ENCODE data around the gene ARSG.
"Not testable (repeated sequence)": the region's sequence is repeated elsewhere in the genome, so short reads cannot be mapped to it uniquely, and the experiment has no call there.

Gene ARSG

DNA sequence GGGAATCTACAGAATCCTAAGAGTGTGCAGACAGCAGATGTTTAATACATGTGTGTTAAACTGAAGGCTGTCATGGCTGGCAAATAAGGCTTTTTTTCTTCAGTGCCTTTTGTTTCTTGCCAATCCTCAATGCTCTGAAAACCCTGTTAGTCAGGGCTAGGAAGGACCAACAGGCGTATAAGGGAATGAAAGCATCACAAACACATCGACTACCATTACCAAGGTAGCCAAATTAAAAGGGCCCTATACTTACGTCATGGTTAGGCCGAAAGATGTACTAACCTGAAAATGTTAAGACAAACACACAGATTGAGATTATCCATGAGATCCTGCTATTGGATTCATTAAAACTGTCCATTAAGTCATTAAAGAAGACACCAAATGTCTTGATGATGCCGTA is 13.5 kb upstream of the ARSG start:
- DNase-seq (ENCODE audit: low read depth in 2 of 2), result no peak

DNA sequence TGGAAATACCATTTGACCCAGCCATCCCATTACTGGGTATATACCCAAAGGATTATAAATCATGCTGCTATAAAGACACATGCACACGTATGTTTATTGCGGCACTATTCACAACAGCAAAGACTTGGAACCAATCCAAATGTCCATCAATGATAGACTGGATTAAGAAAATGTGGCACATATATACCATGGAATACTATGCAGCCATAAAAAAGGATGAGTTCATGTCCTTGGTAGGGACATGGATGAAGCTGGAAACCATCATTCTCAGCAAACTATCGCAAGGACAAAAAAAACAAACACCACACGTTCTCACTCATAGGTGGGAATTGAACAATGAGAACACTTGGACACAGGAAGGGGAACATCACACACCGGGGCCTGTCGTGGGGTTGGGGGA is 9.3 kb upstream of the ARSG start:
- DNase-seq (ENCODE audit: low read depth in 2 of 2), result not testable (repeated sequence)

GRCh38 chr17:68288375-68288774 is 2.9 kb upstream of the ARSG start:
- no peak for DNase-seq (ENCODE audit: low read depth in 2 of 2)

GRCh38 chr17:68288804-68289203 is 2.5 kb upstream of the ARSG start:
- DNase-seq (ENCODE audit: low read depth in 2 of 2), result no peak

GRCh38 chr17:68289473-68289872 is 1.8 kb upstream of the ARSG start:
- no peak for DNase-seq (ENCODE audit: low read depth in 2 of 2)

- DNase-seq (ENCODE audit: low read depth in 2 of 2), result no peak
These were observed 1.4 kb upstream of the ARSG start for GRCh38 chr17:68289936-68290267.

DNA sequence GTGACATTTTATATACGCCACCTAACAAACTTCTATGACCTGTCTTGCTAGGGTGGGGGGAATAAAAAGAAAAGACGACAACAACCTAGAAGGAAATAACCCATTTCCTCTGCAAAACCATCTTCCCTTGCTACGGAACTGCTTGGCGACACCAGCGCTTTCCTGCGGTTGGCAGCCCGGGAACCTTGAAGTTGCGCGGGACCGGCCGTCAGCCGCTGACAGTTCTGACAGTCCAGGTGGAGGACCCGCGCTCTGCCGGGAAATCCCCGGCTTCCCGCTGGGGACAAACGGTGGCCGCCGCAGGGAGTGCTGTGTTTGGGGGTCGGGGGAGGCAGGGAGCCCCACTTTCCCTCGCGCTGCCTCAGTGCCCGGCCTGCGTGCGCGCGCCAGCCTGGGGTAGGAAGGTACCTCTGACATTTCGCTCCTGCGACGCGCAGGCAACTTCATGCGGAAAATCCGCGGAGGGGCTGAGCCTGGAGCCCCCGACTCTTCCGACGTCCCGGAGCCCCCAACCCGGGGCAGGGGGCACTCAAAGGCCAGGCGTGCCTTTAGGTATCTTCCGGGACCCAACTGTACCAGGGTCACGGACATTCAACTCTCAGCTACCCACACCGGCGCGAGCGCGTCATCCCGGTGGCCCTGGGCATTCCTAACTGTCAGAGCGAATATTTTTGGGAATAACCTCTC is 884 bp upstream of the ARSG start:
- peak; percentile 27 to 47 for DNase-seq (ENCODE audit: low read depth in 2 of 2)

DNA sequence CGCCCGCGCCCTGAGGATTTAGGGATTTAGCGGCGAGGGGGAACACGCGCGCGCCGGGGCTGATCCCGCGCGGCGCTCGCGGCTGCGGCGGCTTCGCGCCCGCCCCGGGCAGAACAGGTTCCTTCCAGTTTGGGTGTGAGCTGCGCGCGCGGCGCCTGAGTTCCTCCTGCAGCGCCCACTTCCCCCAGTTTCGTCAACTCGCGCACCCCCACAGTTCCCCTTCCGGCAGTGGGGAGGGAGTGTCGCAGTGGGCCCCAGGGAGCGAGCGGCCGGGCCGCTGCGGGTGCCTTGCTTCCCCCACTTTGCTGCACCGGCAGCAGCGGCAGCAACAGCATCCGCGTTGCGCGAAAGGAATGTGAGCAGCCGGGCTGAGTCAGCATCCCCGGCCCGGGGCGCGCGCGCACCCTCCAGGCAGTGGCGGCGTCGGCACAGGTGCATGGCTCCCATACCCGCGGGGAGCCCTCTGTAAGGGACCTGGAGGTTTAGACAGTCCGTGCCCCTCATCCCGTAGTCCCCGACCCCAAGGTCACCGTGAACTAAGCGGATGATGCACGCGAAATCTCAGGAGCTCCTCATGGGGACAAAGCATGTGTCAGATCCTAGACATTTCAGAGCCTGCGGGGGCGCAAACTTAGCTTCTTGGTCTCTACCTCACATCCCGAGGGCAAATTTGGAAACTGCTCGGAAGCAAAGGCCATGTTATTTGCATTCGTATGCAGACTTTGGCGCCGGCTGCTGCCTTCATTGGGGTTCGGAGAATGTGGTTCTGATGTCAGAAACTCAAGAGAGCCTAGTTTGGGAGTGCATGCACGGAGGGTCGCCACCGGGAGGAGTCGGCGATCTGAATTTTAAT is 767 bp downstream of the ARSG start:
- peak; percentile 75 to 81 for DNase-seq (ENCODE audit: low read depth in 2 of 2)

DNA sequence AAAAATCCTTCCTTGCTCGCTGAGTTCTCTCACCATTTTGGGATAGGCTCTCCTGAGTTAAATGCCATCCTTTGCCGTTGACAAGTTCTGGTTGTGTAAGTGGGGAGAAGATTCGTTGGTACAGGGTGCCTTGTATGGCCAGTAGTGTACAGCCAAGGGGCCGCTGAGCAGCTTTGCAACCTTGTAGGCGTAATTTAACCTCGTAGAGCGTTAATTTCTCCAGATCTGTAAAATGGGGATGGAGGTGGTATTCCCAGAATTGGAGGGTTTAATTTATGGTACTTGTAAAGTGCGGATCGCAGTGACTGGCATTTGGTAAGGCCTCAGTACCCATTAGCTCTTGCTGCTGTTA is 1.4 kb downstream of the ARSG start:
- DNase-seq (ENCODE audit: low read depth in 2 of 2), result no peak

DNA sequence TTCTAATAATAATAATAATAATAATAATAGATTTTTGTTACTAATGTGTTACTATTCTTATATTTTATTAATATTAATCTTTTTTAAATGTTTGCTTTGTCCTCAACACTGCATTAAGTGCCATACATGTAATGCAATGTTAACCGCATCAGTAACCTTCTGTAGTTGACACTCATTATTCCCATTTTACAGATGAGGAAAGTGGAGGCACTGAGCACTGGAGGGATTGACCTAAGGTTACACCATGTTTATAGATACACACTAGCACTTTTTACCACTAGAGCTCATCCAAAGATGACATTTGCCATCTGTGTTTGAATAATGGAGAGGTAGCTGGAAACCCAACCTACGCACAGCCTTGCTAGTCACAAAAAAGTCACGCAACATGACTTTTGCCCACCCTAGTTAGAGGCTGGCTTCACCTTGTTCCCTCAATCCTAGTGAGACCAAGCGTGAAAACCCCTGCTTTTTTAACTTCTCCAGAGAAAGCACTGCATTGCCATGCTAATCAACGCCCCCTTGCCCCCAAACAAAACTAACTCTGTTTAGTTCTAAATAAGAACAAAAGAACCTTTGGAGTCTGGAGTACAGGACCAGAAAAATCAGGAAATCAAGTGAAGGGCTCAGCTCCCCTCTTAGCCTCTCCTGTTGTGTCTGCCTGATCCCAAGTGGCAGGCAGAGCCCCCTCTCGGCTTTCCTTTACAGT is 2.3 kb downstream of the ARSG start:
- no peak for DNase-seq (ENCODE audit: low read depth in 2 of 2)

DNA sequence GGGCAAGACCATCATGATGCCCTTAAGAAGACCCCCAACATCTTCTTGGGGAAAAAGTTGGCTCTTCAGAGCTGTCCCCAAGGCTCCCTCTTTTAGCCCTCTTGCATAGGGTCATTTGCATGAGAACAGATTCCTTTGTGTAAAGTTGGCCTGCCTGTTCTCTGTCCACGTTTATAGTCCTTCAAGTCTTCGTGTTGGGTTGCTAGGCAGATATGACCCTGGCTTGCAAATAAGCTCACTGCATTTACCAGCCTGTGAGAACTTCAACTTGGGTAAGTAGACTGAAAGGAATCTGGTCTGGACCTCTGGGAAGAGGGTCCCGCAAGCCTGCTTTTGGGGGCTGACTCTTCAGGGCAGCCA is 2.9 kb downstream of the ARSG start:
- no peak for DNase-seq (ENCODE audit: low read depth in 2 of 2)

GRCh38 chr17:68294617-68295016 is 3.3 kb downstream of the ARSG start:
- no peak for DNase-seq (ENCODE audit: low read depth in 2 of 2)

GRCh38 chr17:68295086-68295485 is 3.8 kb downstream of the ARSG start:
- peak; percentile 39 to 41 for DNase-seq (ENCODE audit: low read depth in 2 of 2)

GRCh38 chr17:68296217-68297191 is 5.2 kb downstream of the ARSG start:
- DNase-seq (ENCODE audit: low read depth in 2 of 2), result no peak

DNA sequence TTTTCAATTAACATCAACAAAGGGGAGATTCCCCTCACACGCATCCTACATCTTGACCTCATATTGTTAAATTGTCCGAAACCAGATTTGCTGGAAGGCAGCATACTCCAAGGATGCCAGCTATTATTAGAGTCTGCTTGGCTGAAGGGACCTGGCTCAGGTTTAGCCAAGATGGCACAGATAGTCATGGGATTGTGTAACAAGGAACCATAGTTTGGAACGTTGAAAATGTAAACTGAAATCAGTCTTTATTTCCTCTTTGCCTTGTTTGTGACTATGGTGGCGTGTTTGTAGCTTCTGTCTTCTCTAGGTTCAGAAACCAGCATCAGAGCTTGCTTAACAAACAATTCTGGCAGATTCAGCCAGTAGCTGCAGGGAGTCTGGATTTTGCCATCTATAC is 5.9 kb downstream of the ARSG start:
- DNase-seq (ENCODE audit: low read depth in 2 of 2), result no peak

GRCh38 chr17:68298601-68299000 is 7.3 kb downstream of the ARSG start:
- no peak for DNase-seq (ENCODE audit: low read depth in 2 of 2)

DNA sequence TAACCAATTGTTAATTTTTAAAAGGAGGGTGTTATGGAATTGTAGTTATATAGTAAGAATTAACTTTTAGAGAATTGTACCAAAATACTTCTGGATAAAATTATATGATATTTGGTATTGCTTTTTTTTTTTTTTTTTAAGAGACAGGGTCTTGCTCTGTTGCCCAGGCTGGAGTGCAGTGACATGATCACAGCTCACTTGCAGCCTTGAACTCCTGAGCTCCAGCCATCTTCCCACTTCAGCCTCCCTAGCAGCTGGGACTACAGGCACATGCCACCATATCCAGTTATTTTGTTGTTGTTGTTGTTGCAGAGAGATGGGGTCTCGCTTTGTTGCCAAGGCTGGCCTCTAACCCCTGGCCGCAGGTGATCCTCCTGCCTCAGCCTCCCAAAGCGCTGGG is 8.5 kb downstream of the ARSG start:
- DNase-seq (ENCODE audit: low read depth in 2 of 2), result no peak

GRCh38 chr17:68301438-68301959 is 10.2 kb downstream of the ARSG start:
- DNase-seq (ENCODE audit: low read depth in 2 of 2), result no peak

DNA sequence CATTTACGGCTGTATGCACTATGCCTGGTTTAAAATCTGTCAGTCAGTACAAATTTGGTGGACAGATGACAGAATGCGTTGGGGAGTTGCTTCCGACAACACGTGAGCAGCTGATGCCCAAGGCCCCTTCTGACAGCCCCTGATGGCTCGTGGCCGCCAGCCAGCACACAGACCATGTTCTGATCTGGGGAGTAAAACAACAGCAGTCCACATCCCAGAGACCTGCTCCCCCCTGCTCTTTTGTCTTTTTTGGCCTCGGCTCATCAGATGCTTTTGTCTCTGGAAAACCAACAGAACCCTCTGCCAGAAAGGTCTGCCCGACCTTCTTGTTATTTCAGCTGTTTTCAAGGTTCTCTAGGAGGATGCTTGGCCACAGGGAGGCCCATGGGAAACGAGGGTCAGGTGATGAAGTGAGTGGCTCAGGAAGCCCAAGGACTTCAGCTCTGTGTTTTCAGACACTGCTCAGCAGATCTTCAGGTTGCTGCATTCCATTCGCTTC is 10.8 kb downstream of the ARSG start:
- no peak for DNase-seq (ENCODE audit: low read depth in 2 of 2)

GRCh38 chr17:68302666-68303065 is 11.4 kb downstream of the ARSG start:
- no peak for DNase-seq (ENCODE audit: low read depth in 2 of 2)

- DNase-seq (ENCODE audit: low read depth in 2 of 2), result no peak
These were observed 13.4 kb downstream of the ARSG start for GRCh38 chr17:68304706-68305105.
